ENCODE data around the gene ABI3BP. TPM values are rescaled to one million over a fixed set of nuclear protein-coding genes. Genes with fewer than 3 reads are reported as not detected.

Gene ABI3BP
- total and polyA plus RNA-seq, 2 experiments from 2014 or later: 0.42 to 0.57 TPM

GRCh38 chr3:100766069-100766468 is 227.2 kb downstream of the ABI3BP start:
- Mint-ChIP-seq H3K27me3 (ENCODE audit: insufficient read depth, low read depth, poor library complexity) (peaks cover 2% of the 10 kb centered on the region), H3K36me3 (ENCODE audit: low read depth) (no peaks in the 10 kb centered on the region), H3K27ac (no peak overlapping the region), H3K9me3 (no peaks in the 10 kb centered on the region), H3K4me3 (no peak overlapping the region), H3K4me1 (peaks cover 26% of the 10 kb centered on the region)
- Histone ChIP-seq H3K9me2 (ENCODE audit: insufficient read depth) (peaks cover 6% of the 10 kb centered on the region), H2AFZ (no peak overlapping the region), H3K27me3 (ENCODE audit: insufficient read depth) (no peaks in the 10 kb centered on the region), H4K20me1 (replicated peaks; ENCODE audit: insufficient read depth) (no peaks in the 10 kb centered on the region), H3K4me2 (no peak overlapping the region), H3K36me3 (ENCODE audit: insufficient read depth) (no peaks in the 10 kb centered on the region), H3F3A (replicated peaks; ENCODE audit: low read depth) (no peaks in the 10 kb centered on the region), H3K27ac (ENCODE audit: low read depth) (no peak overlapping the region), H3K79me2 (replicated peaks; ENCODE audit: insufficient read depth) (no peaks in the 10 kb centered on the region), H3K4me3 (no peak overlapping the region), H3K4me1 (ENCODE audit: insufficient read depth) (peaks cover 16% of the 10 kb centered on the region)
- TF ChIP-seq EZH2phosphoT487 (IDR thresholded peaks at IDR 0.05; ENCODE audit: unreplicated experiment) (no peak), CTCF (conservative IDR thresholded peaks at IDR 0.05; ENCODE audit: low read depth in 2 of 2) (no peak), ZNF114 (CRISPR knock-in tag; IDR thresholded peaks at IDR 0.05) (no peak), STAT1 (IDR thresholded peaks at IDR 0.05; ENCODE audit: unreplicated experiment) (no peak), EZH2 (IDR thresholded peaks at IDR 0.05; ENCODE audit: low read depth, unreplicated experiment) (no peak), NANOG (IDR thresholded peaks at IDR 0.05; ENCODE audit: borderline replicate concordance) (no peak), ZNF331 (CRISPR knock-in tag; IDR thresholded peaks at IDR 0.05; ENCODE audit: low read depth) (no peak), POLR2AphosphoS5 (IDR thresholded peaks at IDR 0.05; ENCODE audit: low read depth) (no peak), CREB1 (CRISPR knock-in tag; IDR thresholded peaks at IDR 0.05; ENCODE audit: low read depth) (no peak), JUNB (IDR thresholded peaks at IDR 0.05; ENCODE audit: unreplicated experiment) (no peak)
- TF ChIP-seq, protein P1, sequence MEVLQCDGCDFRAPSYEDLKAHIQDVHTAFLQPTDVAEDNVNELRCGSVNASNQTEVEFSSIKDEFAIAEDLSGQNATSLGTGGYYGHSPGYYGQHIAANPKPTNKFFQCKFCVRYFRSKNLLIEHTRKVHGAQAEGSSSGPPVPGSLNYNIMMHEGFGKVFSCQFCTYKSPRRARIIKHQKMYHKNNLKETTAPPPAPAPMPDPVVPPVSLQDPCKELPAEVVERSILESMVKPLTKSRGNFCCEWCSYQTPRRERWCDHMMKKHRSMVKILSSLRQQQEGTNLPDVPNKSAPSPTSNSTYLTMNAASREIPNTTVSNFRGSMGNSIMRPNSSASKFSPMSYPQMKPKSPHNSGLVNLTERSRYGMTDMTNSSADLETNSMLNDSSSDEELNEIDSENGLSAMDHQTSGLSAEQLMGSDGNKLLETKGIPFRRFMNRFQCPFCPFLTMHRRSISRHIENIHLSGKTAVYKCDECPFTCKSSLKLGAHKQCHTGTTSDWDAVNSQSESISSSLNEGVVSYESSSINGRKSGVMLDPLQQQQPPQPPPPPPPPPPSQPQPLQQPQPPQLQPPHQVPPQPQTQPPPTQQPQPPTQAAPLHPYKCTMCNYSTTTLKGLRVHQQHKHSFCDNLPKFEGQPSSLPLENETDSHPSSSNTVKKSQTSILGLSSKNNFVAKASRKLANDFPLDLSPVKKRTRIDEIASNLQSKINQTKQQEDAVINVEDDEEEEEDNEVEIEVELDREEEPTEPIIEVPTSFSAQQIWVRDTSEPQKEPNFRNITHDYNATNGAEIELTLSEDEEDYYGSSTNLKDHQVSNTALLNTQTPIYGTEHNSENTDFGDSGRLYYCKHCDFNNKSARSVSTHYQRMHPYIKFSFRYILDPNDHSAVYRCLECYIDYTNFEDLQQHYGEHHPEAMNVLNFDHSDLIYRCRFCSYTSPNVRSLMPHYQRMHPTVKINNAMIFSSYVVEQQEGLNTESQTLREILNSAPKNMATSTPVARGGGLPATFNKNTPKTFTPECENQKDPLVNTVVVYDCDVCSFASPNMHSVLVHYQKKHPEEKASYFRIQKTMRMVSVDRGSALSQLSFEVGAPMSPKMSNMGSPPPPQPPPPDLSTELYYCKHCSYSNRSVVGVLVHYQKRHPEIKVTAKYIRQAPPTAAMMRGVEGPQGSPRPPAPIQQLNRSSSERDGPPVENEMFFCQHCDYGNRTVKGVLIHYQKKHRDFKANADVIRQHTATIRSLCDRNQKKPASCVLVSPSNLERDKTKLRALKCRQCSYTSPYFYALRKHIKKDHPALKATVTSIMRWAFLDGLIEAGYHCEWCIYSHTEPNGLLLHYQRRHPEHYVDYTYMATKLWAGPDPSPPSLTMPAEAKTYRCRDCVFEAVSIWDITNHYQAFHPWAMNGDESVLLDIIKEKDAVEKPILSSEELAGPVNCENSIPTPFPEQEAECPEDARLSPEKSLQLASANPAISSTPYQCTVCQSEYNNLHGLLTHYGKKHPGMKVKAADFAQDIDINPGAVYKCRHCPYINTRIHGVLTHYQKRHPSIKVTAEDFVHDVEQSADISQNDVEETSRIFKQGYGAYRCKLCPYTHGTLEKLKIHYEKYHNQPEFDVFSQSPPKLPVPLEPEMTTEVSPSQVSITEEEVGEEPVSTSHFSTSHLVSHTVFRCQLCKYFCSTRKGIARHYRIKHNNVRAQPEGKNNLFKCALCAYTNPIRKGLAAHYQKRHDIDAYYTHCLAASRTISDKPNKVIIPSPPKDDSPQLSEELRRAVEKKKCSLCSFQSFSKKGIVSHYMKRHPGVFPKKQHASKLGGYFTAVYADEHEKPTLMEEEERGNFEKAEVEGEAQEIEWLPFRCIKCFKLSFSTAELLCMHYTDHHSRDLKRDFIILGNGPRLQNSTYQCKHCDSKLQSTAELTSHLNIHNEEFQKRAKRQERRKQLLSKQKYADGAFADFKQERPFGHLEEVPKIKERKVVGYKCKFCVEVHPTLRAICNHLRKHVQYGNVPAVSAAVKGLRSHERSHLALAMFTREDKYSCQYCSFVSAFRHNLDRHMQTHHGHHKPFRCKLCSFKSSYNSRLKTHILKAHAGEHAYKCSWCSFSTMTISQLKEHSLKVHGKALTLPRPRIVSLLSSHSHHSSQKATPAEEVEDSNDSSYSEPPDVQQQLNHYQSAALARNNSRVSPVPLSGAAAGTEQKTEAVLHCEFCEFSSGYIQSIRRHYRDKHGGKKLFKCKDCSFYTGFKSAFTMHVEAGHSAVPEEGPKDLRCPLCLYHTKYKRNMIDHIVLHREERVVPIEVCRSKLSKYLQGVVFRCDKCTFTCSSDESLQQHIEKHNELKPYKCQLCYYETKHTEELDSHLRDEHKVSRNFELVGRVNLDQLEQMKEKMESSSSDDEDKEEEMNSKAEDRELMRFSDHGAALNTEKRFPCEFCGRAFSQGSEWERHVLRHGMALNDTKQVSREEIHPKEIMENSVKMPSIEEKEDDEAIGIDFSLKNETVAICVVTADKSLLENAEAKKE (CRISPR knock-in tag; IDR thresholded peaks at IDR 0.05): no peak
- TF ChIP-seq, protein P2, sequence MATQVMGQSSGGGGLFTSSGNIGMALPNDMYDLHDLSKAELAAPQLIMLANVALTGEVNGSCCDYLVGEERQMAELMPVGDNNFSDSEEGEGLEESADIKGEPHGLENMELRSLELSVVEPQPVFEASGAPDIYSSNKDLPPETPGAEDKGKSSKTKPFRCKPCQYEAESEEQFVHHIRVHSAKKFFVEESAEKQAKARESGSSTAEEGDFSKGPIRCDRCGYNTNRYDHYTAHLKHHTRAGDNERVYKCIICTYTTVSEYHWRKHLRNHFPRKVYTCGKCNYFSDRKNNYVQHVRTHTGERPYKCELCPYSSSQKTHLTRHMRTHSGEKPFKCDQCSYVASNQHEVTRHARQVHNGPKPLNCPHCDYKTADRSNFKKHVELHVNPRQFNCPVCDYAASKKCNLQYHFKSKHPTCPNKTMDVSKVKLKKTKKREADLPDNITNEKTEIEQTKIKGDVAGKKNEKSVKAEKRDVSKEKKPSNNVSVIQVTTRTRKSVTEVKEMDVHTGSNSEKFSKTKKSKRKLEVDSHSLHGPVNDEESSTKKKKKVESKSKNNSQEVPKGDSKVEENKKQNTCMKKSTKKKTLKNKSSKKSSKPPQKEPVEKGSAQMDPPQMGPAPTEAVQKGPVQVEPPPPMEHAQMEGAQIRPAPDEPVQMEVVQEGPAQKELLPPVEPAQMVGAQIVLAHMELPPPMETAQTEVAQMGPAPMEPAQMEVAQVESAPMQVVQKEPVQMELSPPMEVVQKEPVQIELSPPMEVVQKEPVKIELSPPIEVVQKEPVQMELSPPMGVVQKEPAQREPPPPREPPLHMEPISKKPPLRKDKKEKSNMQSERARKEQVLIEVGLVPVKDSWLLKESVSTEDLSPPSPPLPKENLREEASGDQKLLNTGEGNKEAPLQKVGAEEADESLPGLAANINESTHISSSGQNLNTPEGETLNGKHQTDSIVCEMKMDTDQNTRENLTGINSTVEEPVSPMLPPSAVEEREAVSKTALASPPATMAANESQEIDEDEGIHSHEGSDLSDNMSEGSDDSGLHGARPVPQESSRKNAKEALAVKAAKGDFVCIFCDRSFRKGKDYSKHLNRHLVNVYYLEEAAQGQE (IDR thresholded peaks at IDR 0.05; ENCODE audit: unreplicated experiment): no peak
- TF ChIP-seq, protein P3, sequence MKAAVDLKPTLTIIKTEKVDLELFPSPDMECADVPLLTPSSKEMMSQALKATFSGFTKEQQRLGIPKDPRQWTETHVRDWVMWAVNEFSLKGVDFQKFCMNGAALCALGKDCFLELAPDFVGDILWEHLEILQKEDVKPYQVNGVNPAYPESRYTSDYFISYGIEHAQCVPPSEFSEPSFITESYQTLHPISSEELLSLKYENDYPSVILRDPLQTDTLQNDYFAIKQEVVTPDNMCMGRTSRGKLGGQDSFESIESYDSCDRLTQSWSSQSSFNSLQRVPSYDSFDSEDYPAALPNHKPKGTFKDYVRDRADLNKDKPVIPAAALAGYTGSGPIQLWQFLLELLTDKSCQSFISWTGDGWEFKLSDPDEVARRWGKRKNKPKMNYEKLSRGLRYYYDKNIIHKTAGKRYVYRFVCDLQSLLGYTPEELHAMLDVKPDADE (IDR thresholded peaks at IDR 0.05): no peak
- ATAC-seq (no peak), DNase-seq (ENCODE audit: low spot score) (no peak)

Data from GM23338 (cell line).